Measurements from ENCODE around the gene NDUFB7. TPM values are rescaled to one million over a fixed set of nuclear protein-coding genes. Genes with fewer than 3 reads are reported as not detected.

NDUFB7 gene
- total and polyA plus RNA-seq, 3 experiments from 2014 or later, result 123 to 235 (median 126) TPM

DNA sequence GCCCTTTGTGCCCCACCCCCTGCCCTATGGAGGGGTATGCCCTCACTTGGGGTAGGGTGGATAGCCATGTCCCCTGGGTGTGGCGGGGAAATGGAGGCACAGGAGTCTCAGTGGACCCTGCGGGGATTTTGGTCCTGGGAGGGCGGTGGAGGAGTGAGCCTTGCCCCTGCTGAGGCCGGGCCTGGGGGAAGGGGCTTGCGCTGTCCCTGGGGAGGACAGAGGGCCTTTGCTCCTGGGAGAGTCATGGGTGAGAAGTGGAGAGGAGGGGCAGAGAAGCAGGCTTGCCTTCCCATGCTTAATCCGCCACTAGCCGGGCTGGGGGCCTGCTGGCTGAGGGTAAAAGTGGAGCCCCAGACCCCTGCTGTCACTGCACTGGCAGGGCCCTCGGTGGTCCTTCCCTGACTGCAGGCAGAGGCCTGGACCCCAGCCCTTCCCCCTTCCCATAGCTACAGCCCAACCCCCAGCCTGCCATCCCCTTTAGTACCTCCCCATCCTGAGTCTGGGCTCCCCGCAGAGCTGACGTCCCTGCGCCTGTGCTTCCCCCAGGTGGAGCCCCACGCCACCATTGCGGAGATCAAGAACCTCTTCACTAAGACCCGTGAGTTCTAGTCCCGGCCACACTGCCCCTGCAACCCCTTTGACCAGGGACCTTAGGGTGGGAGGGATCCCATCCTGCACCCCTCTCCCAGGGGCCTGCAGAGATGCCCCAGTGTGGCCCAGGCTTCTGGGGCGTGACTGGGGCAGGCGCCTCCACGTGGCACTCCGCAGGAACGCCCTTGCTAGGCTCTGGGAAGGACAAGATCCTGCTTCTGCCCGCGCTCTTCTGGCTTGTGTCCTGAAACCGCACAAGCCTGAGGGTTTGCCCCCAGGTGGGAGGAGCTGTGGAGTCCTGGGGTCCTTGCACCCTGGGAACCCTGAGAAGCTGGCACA is 8.9 kb downstream of the NDUFB7 start:
- Mint-ChIP-seq H3K9me3 (no peaks in the 10 kb centered on the region), H3K27me3 (no peaks in the 10 kb centered on the region), H3K27ac (peak overlapping the region in 3 of 8 donors; percentile 30 to 94 (median 81)), H3K4me1 (peaks cover 24 to 60% (median 25%) of the 10 kb centered on the region in 3 donors), H3K4me3 (peak overlapping the region in 1 of 7 donors; percentile 59), H3K36me3 (peaks cover 0 to 47% (median 3%) of the 10 kb centered on the region in 3 donors)
- Histone ChIP-seq H3K4me1 (ENCODE audit: insufficient read depth, low read length) (peaks cover 36% of the 10 kb centered on the region), H3K27me3 (ENCODE audit: insufficient read depth, low read length, poor library complexity, severe bottlenecking) (no peaks in the 10 kb centered on the region), H3K27ac (ENCODE audit: low read depth, low read length) (no peak overlapping the region), H3K36me3 (ENCODE audit: insufficient read depth, low read length) (peaks cover 14% of the 10 kb centered on the region), H3K9me3 (ENCODE audit: low read length) (no peaks in the 10 kb centered on the region), H3K4me3 (ENCODE audit: low read length) (no peak overlapping the region)
- CTCF ChIA-PET, result interaction anchor here (0.8 to 3.8 kb wide), 3 partner anchors 10 to 58 kb away, joined by 3 to 20 read pairs (median 5); partner anchors contain the start of gene NDUFB7
- POLR2A ChIA-PET, result no interaction called here
- DNase-seq, result no peak

GRCh38 chr19:14561847-14562351 is 10.0 kb downstream of the NDUFB7 start:
- peak in 2 of 5 donors; percentile 17 to 29 for DNase-seq
- no peaks in the 10 kb centered on the region for H3K9me3 ChIP-seq (ENCODE audit: low read length)
- peak overlapping the region in 2 of 7 donors; percentile 38 to 83 for H3K4me3 Mint-ChIP-seq
- no peaks in the 10 kb centered on the region for H3K27me3 Mint-ChIP-seq
- peaks cover 7% of the 10 kb centered on the region for H3K36me3 ChIP-seq (ENCODE audit: insufficient read depth, low read length)
- H3K4me1 Mint-ChIP-seq, result peaks cover 15 to 51% (median 20%) of the 10 kb centered on the region in 3 donors
- H3K36me3 Mint-ChIP-seq, result peaks cover 0 to 37% (median 3%) of the 10 kb centered on the region in 3 donors
- POLR2A ChIA-PET, result no interaction called here
- peak overlapping the region in 6 of 8 donors; percentile 50 to 97 (median 75) for H3K27ac Mint-ChIP-seq
- no peak overlapping the region for H3K4me3 ChIP-seq (ENCODE audit: low read length)
- no peaks in the 10 kb centered on the region for H3K27me3 ChIP-seq (ENCODE audit: insufficient read depth, low read length, poor library complexity, severe bottlenecking)
- H3K4me1 ChIP-seq (ENCODE audit: insufficient read depth, low read length), result peaks cover 33% of the 10 kb centered on the region
- no peak overlapping the region for H3K27ac ChIP-seq (ENCODE audit: low read depth, low read length)
- CTCF ChIA-PET, result interaction anchor here (1.3 to 3.8 kb wide), 2 partner anchors 11 to 57 kb away, joined by 5 to 20 read pairs; partner anchors contain the start of gene NDUFB7
- no peaks in the 10 kb centered on the region for H3K9me3 Mint-ChIP-seq

GRCh38 chr19:14561249-14561648 is 10.6 kb downstream of the NDUFB7 start:
- Mint-ChIP-seq H3K4me3 (peak overlapping the region in 1 of 7 donors; percentile 83), H3K36me3 (peaks cover 0 to 37% (median 3%) of the 10 kb centered on the region in 3 donors), H3K9me3 (no peaks in the 10 kb centered on the region), H3K4me1 (peaks cover 17 to 52% (median 26%) of the 10 kb centered on the region in 3 donors), H3K27me3 (no peaks in the 10 kb centered on the region), H3K27ac (peak overlapping the region in 5 of 8 donors; percentile 50 to 97 (median 77))
- Histone ChIP-seq H3K27me3 (ENCODE audit: insufficient read depth, low read length, poor library complexity, severe bottlenecking) (no peaks in the 10 kb centered on the region), H3K4me1 (ENCODE audit: insufficient read depth, low read length) (peaks cover 38% of the 10 kb centered on the region), H3K27ac (ENCODE audit: low read depth, low read length) (no peak overlapping the region), H3K4me3 (ENCODE audit: low read length) (no peak overlapping the region), H3K9me3 (ENCODE audit: low read length) (no peaks in the 10 kb centered on the region), H3K36me3 (ENCODE audit: insufficient read depth, low read length) (peaks cover 7% of the 10 kb centered on the region)
- CTCF ChIA-PET, result interaction anchor here (1.3 to 3.8 kb wide), 2 partner anchors 12 to 57 kb away, joined by 5 to 20 read pairs; partner anchors contain the start of gene NDUFB7
- DNase-seq, result no peak
- POLR2A ChIA-PET, result no interaction called here

- no peaks in the 10 kb centered on the region for H3K27me3 ChIP-seq (ENCODE audit: insufficient read depth, low read length, poor library complexity, severe bottlenecking)
- ChIA-PET CTCF (interaction anchor here (3.8 kb wide), 1 partner anchor 12 kb away, joined by 20 read pairs; the partner anchor contains the start of gene NDUFB7), POLR2A (interaction anchor here (1.2 kb wide), 1 partner anchor 44 kb away, joined by 5 read pairs; no protein-coding TSS in a partner anchor)
- no peak for DNase-seq
- H3K36me3 ChIP-seq (ENCODE audit: insufficient read depth, low read length), result peaks cover 7% of the 10 kb centered on the region
- peaks cover 43% of the 10 kb centered on the region for H3K4me1 ChIP-seq (ENCODE audit: insufficient read depth, low read length)
- no peak overlapping the region for H3K4me3 ChIP-seq (ENCODE audit: low read length)
- Mint-ChIP-seq H3K36me3 (peaks cover 0 to 33% (median 3%) of the 10 kb centered on the region in 3 donors), H3K27ac (peak overlapping the region in 4 of 8 donors; percentile 51 to 83 (median 64)), H3K4me1 (peaks cover 20 to 54% (median 31%) of the 10 kb centered on the region in 3 donors), H3K27me3 (no peaks in the 10 kb centered on the region), H3K9me3 (no peaks in the 10 kb centered on the region), H3K4me3 (no peak overlapping the region)
- H3K9me3 ChIP-seq (ENCODE audit: low read length), result no peaks in the 10 kb centered on the region
- no peak overlapping the region for H3K27ac ChIP-seq (ENCODE audit: low read depth, low read length)
These were observed 11.1 kb downstream of the NDUFB7 start for GRCh38 chr19:14560776-14561108.

DNA sequence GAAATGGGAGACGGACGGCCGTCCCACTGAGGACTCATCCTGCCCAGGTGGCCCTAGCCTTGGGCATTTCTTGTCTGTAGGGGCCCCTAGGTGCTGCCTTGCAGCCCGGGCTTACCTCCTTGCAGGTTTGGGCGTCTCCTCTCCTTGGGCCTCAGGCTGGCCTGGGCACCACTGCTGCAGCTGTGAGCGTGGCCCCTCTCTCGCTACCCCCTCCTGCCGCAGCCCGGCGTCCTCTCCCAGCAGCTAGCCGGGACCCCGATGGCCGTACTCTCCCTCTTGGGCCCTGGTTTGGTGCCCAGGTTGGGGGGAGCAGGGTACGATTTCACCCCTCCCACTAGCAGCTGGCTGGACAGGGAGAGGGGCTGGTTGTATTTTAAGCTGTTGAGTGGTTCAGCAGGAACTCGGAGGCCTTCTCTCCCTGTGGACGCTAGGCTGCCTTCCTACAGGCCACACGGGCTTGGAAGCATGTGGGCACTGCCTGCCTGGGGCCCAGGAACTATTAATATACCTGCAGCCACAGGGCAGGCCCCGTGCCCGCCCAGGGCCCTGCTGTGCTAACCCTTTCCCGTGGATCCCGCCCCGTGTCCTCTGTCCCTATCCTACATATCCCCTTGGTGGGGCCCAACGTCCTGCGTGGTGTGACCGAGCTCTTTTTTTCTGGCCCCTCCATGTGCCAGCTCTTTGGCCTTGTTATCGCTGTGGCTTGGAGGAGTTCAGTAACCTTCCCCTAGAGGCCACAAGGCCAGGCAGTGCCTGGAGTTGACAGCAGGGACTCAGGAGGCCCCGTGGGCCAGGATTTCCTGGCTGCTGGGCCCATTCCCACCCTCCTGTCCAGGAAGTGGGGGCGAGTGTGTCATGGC is 11.7 kb downstream of the NDUFB7 start:
- H3K27me3 ChIP-seq (ENCODE audit: insufficient read depth, low read length, poor library complexity, severe bottlenecking), result no peaks in the 10 kb centered on the region
- Mint-ChIP-seq H3K27me3 (no peaks in the 10 kb centered on the region), H3K27ac (peak overlapping the region in 4 of 8 donors; percentile 51 to 83 (median 68)), H3K4me3 (peak overlapping the region in 1 of 7 donors; percentile 51), H3K9me3 (no peaks in the 10 kb centered on the region), H3K4me1 (peaks cover 21 to 54% (median 31%) of the 10 kb centered on the region in 3 donors), H3K36me3 (peaks cover 0 to 27% (median 3%) of the 10 kb centered on the region in 3 donors)
- DNase-seq, result no peak
- ChIA-PET CTCF (interaction anchor here (1.2 to 3.8 kb wide), 2 partner anchors 13 to 80 kb away, joined by 3 to 20 read pairs; partner anchors contain the start of gene NDUFB7), POLR2A (interaction anchor here (1.2 kb wide), 1 partner anchor 43 kb away, joined by 5 read pairs; no protein-coding TSS in a partner anchor)
- peaks cover 45% of the 10 kb centered on the region for H3K4me1 ChIP-seq (ENCODE audit: insufficient read depth, low read length)
- no peaks in the 10 kb centered on the region for H3K9me3 ChIP-seq (ENCODE audit: low read length)
- H3K36me3 ChIP-seq (ENCODE audit: insufficient read depth, low read length), result peaks cover 7% of the 10 kb centered on the region
- H3K27ac ChIP-seq (ENCODE audit: low read depth, low read length), result no peak overlapping the region
- no peak overlapping the region for H3K4me3 ChIP-seq (ENCODE audit: low read length)

- DNase-seq, result no peak
- Mint-ChIP-seq H3K4me3 (no peak overlapping the region), H3K4me1 (peaks cover 23 to 64% (median 29%) of the 10 kb centered on the region in 3 donors), H3K9me3 (no peaks in the 10 kb centered on the region), H3K27me3 (no peaks in the 10 kb centered on the region), H3K36me3 (peaks cover 0 to 22% (median 0%) of the 10 kb centered on the region in 3 donors), H3K27ac (no peak overlapping the region)
- Histone ChIP-seq H3K4me1 (ENCODE audit: insufficient read depth, low read length) (peaks cover 45% of the 10 kb centered on the region), H3K27me3 (ENCODE audit: insufficient read depth, low read length, poor library complexity, severe bottlenecking) (no peaks in the 10 kb centered on the region), H3K4me3 (ENCODE audit: low read length) (no peak overlapping the region), H3K9me3 (ENCODE audit: low read length) (no peaks in the 10 kb centered on the region), H3K36me3 (ENCODE audit: insufficient read depth, low read length) (peaks cover 3% of the 10 kb centered on the region), H3K27ac (ENCODE audit: low read depth, low read length) (no peak overlapping the region)
- ChIA-PET POLR2A (no interaction called here), CTCF (interaction anchor here (2.5 to 4.1 kb wide), 2 partner anchors 14 to 52 kb away, joined by 18 to 38 read pairs; partner anchors contain the start of gene NDUFB7)
These were observed 13.3 kb downstream of the NDUFB7 start for GRCh38 chr19:14558370-14559066.
